HG03159 (cell line): ENCODE results near the gene TGFBR3.

Experiments used
- ATAC-seq: cut with Tn5 transposase; IDR thresholded peaks from one replicate; pipeline ENCODE4 v1.9.1; 2021; ENCODE audit warnings: mild to moderate bottlenecking, moderate library complexity; ENCODE audit not compliant: unreplicated experiment

TGFBR3 gene

GRCh38 chr1:91660708-91661107, 225.2 kb downstream of the TGFBR3 start:
- ATAC-seq, result no peak

- ATAC-seq, result no peak
Observed at GRCh38 chr1:91655912-91656449, 230.0 kb downstream of the TGFBR3 start.

GRCh38 chr1:91653183-91653582, 232.8 kb downstream of the TGFBR3 start:
- peak; percentile 61 for ATAC-seq

- no peak for ATAC-seq
Observed at GRCh38 chr1:91651661-91652071, 234.3 kb downstream of the TGFBR3 start.

GRCh38 chr1:91651243-91651642, 234.7 kb downstream of the TGFBR3 start:
- no peak for ATAC-seq

GRCh38 chr1:91650764-91651163, 235.2 kb downstream of the TGFBR3 start:
- ATAC-seq, result no peak

- ATAC-seq, result no peak
Observed at GRCh38 chr1:91647061-91647460, 238.9 kb downstream of the TGFBR3 start.

- no peak for ATAC-seq
Observed at GRCh38 chr1:91645031-91645430, 240.9 kb downstream of the TGFBR3 start.

GRCh38 chr1:91643431-91643830, 242.5 kb downstream of the TGFBR3 start:
- no peak for ATAC-seq

GRCh38 chr1:91640877-91641526, 244.9 kb downstream of the TGFBR3 start:
- ATAC-seq, result no peak

GRCh38 chr1:91637539-91637994, 248.4 kb downstream of the TGFBR3 start:
- no peak for ATAC-seq

GRCh38 chr1:91635763-91636162, 250.2 kb downstream of the TGFBR3 start:
- no peak for ATAC-seq

- ATAC-seq, result no peak
Observed at GRCh38 chr1:91633438-91633837, 252.5 kb downstream of the TGFBR3 start.

- no peak for ATAC-seq
Observed at GRCh38 chr1:91631718-91632330, 254.1 kb downstream of the TGFBR3 start.

- ATAC-seq, result no peak
Observed at GRCh38 chr1:91630803-91631202, 255.1 kb downstream of the TGFBR3 start.
